Measurements from ENCODE around the gene GPR176.
A peak's percentile ranks its signal among the peaks of the same experiment; 100 is the strongest.
"Not testable (repeated sequence)": the region's sequence is repeated elsewhere in the genome, so short reads cannot be mapped to it uniquely, and the experiment has no call there.

GPR176 gene

DNA sequence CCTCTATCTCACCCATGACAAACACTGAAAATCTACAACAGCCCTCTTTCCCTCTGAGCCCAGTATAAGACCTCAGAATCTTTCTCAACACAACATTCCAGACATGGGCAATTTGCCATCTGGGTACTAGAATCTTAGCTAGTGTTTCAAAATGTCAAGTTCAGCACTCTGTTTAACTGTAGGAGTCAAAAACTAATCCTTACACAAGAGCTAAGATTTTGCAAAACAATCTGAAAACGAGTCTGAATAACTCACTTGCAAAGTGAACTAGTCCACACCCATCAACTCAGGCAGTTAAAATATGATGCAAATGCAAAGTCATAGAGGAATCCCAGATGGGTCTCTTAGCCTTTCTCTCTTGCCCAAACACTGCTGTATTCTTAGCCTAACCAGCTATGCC lies 67.8 kb downstream of the GPR176 start:
- no peak for DNase-seq

DNA sequence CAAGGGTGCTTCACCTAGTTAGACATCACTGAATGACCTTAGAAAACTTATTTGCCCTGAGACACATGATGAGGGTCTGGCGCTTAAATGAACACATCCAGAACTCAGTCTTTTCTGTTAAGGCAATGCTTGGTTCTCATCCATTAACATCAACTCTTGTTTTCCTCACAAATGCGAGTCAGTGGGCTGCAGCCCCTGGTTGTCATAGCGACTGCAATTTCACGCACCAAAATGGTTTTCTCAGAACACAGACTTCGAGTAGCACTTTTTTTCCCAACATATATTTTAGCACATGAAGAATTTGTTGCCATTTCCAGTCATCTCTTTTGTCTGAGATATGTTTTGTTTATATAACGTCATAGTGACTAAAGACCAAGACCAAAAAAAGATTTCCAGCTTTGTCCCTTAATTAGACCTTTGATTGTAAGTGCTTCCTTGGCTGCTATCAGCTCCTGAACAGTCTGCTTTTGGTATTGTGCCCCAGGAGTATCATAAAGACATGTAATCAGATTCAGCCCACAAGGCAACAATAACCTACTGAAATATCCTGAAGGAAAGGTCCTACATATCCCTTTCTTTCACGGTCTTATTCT lies 68.5 kb downstream of the GPR176 start:
- DNase-seq: no peak

GRCh38 chr15:39850436-39850835 lies 69.6 kb downstream of the GPR176 start:
- no peak for DNase-seq

GRCh38 chr15:39846108-39846507 lies 74.0 kb downstream of the GPR176 start:
- no peak for DNase-seq

DNA sequence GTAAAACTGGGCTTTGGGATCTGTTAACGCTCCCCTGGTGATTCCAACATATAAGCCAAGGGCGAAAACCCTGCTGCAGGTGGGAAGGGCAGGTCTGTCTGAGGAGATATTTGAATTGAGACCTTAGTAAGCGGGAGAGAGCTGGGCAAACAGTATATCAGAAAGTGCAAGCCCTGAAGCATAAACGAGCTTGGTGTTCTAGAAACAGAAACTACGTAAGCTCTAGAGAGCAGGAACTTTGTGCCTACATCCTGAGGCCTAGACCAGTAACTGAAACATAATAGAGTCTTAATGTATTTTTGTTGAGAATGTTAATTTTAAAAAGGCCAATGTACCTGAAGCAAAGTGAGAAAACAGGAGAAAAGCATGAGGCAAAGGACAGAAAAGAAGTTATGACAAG lies 74.5 kb downstream of the GPR176 start:
- no peak for DNase-seq

- no peak for DNase-seq
Observed at GRCh38 chr15:39843565-39843964, 76.5 kb downstream of the GPR176 start.

DNA sequence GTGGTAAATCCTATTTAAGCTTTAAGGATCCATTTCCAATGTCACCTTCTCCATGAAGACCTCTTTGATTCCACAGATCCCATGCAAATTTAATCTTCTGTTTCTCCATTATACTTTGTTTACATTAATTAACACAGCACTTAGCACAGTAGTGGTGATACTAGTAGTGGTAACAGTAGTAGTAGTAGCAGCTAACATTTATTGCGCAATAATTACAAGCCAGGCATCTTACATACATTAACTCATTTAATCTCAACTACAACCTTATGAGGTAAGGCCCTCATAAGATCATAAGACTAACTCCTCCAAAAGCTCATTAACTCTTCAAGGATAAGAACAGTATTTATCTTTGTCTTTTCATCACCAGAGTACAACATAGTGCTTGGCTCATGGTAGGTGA lies 82.6 kb downstream of the GPR176 start:
- no peak for DNase-seq

GRCh38 chr15:39835550-39835949 lies 84.5 kb downstream of the GPR176 start:
- no peak for DNase-seq

DNA sequence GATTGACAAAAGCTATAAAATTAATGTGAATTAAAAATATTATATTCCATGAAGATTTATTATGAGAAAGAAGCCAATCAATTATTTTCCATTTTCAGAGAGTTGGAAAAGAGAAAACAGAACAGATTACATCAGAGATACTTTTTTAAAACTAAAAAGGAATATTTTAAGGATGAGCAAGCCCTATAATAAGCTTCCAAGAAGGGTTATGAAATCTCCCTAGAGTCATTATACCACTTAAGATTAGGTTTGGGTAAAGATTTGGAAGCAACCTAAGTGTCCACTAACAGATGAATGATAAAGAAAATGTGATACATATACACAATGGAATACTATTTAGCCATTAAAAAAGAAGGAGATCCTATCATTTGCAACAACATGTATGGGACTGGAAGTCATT lies 85.8 kb downstream of the GPR176 start:
- DNase-seq: no peak

- no peak for DNase-seq
Observed at GRCh38 chr15:39833515-39833981, 86.5 kb downstream of the GPR176 start.

- no peak for DNase-seq
Observed at GRCh38 chr15:39830166-39830565, 89.9 kb downstream of the GPR176 start.

GRCh38 chr15:39828374-39828931 lies 91.6 kb downstream of the GPR176 start:
- peak in 3 of 14 donors; percentile 6 to 36 (median 12) for DNase-seq

DNA sequence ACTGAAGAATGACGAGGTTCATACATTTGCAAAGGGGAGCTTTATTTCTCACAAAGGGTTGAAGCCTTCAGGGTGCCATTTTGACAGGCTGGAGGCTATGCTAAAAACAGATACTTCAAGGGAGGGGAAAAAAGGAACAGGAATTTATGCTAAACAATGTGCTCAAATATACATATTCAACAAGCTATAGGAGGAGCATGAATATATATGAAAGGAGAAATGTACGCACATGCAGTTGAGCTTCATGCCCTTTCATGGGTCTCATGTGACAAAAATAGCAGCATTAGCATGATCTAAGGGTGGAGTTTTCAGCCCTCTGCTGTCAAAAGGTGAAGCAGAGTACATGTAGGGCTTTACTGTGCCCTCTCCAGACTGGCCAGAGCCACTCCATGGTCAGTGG lies 93.1 kb downstream of the GPR176 start:
- no peak for DNase-seq

- DNase-seq: no peak
Observed at GRCh38 chr15:39823634-39824033, 96.4 kb downstream of the GPR176 start.

DNA sequence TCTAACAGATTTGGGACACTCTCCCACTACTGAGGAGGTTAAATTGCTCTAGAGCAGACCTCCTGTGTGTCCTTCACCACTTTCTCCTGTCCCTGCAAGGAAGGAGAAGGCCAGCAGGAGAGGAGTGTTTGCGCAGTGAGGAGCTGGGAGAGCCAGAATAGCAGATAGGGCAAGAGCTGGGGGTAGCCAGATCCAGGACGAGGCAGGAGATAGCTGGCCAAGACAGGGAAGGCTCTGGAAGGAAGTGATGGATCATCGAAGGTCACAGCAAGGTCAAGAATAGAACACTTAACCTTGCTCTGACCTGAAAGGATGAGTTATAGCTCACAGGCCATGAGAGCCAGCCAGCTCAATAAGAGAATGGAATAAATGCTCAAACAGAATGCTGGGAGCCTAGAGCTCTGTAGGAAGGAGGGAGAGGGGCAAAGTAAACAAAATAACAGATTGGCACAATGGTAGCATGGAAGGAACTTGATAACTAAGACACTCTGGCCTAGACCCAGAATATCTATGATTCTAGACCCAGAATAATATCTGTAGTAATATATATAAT lies 99.9 kb downstream of the GPR176 start:
- DNase-seq: no peak

- no peak for DNase-seq
Observed at GRCh38 chr15:39819533-39819932, 100.5 kb downstream of the GPR176 start.

DNA sequence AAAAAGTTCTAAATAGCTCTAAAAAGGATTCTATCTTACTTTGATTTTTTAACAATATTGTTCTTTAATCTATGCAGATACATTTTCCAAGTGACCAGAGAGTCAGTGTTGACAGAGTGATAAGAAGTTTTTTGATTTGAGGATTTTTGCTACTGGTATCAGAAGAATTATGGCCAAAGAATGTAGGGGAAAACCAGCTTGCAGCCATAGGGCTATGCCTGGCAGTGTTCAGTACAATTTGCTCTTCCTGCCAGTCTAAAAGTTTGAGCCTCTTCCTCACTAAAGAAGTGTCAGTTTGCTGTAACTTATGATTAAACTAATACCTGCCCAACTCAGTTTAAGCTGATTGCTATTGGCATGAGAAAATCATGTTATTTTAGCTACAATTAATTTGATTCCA lies 102.2 kb downstream of the GPR176 start:
- no peak for DNase-seq

DNA sequence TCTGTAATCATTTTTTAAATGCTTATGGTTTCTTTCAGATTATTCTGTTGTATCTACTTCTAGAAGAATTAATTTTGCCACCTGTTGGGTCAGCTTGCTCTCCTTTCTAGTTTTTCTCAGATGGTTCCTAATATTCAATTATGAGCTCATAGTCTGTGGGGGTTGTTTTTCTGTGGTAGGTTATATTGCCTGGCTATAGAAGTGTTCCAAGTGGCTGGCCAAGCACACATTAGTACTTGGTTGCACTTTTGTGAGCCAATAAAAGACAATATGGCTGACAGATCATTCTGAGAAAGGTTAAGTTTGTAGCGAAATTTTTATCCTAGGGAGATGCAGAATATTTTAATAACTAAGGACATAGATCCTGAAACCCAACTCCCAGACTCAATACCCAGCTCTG lies 105.6 kb downstream of the GPR176 start:
- DNase-seq: no peak

- not testable (repeated sequence) for DNase-seq
Observed at GRCh38 chr15:39812651-39813050, 107.4 kb downstream of the GPR176 start.

DNA sequence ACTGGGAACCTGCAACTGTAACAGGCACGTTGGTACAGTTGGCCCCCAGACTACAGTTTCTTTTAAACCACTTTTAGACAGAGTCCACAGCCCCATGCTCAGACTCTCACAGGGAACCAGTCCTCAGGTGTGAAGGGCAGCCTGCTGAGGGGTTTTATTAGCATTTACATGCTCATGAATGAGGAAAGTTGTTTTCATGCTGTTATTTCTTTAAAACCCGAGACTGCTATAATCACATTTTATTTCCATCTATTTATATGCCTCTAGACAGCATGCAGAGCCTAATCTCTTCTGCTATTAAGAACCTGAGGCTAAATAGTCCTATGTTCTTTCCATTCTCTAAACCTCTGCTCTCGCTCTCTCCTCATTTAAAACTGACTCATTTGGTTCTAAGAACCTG lies 111.2 kb downstream of the GPR176 start:
- DNase-seq: no peak

- DNase-seq: no peak
Observed at GRCh38 chr15:39807791-39808190, 112.3 kb downstream of the GPR176 start.

GRCh38 chr15:39804026-39804425 lies 116.0 kb downstream of the GPR176 start:
- DNase-seq: no peak

- DNase-seq: no peak
Observed at GRCh38 chr15:39803016-39803415, 117.0 kb downstream of the GPR176 start.

- peak in 1 of 14 donors; percentile 11 for DNase-seq
Observed at GRCh38 chr15:39801641-39802309, 118.3 kb downstream of the GPR176 start.

Data from C1 segment of cervical spinal cord (tissue), 14 donors.